Renal cortical epithelial cell (primary cell): Measurements from ENCODE around the gene GPAM. TPM values are rescaled to one million over a fixed set of nuclear protein-coding genes. Genes with fewer than 3 reads are reported as not detected.
A peak's percentile ranks its signal among the peaks of the same experiment; 100 is the strongest.
"Not testable (repeated sequence)": the region's sequence is repeated elsewhere in the genome, so short reads cannot be mapped to it uniquely, and the experiment has no call there.

ENCODE experiments used
- DNase-seq: peaks from one replicate; pipeline ENCODE4 v3.0.0-alpha.2; 2011; ENCODE audit warnings: low read depth
- total RNA-seq: library from RNA; depleted of rRNA; stranded (reverse); fragments of >200 nt; gene quantifications from 2 replicates; pipeline ENCODE4 v1.2.3, GENCODE V29; 2014

Gene GPAM
- total RNA-seq, 1 donor from 2014 or later: 14.9 TPM

DNA sequence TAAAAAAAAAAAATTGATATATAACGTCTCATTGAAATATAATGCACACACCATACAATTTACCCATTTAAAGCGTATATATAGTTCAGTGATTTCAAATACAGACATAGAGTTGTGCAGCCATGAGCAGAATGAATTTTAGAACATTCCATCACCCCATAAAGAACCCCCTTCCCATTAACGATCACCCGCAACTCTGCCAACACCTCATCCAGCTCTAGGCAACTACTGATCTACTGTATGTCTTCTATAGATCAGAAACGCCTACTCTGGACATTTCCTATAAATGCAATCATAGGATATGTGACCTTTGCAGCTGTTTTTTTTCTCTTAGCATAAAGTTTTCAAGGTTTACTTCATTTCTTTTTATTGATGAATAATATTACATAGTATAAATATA, 33.4 kb upstream of the GPAM start:
- no peak for DNase-seq

DNA sequence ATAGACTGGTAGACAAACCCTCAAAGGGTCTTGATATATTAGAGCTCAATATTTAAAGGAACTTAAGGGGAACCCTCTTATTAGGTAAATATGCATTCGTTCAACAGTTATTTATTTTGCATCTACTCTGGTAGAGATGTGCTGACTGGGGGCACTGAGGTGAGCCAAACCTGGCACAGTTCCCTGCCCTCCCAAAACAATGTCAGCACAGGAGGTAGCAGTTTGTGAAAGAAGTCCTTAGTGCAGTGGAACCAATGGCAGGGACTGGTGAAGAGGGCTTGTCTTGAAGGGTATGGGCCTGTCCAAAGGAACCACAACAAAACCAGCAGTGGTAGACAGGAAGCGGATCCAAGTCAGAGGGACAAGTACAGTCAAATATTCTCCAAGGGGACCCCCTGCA, 32.6 kb upstream of the GPAM start:
- no peak for DNase-seq

DNA sequence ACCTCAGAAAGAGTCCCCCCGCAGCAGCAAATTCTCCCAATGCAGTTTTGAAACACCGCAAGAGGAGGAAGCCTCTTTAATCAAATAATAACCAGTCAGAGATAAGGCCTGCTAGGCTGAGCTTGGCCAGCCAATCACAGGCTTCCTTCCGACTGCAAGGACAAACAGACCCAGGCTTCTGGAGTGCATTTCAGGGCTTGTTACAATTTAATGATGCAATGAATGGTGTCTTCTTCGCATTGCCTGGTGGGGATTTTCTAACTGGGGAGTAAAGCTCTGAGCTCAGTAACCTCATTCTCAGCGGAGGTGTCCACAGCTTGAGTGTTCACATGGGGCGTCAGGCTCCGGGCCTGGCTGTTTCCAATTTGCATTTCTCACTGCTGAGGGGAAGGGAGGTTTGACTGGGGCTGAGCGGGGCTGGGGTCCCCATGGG, 31.8 kb upstream of the GPAM start:
- DNase-seq: no peak

DNA sequence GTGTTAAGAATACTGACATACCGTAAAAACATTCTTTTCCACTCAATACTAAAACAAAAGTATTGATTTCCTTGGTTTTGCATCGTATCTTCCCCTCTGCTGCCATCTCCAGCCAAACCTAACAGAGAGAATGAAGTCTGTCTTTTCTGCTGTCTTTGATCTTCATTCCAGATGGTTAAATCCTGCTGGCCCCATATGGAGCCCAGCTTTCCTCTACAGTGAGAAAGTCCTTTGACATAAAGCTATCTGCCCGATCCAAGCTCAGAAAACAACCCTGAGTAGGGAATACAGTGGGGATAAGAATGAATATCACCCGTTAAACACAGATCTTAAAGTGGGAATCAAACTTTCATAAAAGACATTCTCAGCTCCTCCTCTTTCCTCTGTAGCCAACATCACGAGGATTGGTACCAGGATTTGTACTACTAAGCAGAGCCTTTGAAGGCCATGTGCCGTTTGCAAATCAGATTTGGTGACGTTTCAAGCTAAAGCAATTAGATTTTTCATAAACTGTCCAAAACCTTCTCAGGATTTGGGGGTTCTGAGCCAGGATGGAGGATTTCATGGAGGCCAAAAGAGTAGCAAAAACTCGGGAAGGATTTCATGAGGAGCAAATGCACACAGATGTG, 30.8 kb upstream of the GPAM start:
- no peak for DNase-seq

DNA sequence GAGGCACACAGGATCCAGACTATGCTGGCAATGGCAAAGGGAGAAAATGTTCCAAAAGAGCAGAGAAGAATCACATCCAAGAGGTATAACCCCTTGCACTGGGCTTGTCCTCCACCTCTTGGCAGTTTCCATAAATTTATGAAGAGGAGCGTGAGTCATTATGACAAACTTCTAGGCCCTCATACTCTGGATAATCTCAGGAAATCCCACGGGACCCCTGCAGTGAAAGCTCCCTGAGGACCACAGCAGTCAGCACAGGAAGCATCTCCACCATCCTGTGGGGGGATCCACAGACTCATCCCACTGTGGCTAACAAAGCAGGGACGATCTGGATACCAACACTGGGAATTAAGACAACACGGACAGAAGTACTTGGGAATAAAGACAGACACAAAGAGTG, 30.3 kb upstream of the GPAM start:
- no peak for DNase-seq

DNA sequence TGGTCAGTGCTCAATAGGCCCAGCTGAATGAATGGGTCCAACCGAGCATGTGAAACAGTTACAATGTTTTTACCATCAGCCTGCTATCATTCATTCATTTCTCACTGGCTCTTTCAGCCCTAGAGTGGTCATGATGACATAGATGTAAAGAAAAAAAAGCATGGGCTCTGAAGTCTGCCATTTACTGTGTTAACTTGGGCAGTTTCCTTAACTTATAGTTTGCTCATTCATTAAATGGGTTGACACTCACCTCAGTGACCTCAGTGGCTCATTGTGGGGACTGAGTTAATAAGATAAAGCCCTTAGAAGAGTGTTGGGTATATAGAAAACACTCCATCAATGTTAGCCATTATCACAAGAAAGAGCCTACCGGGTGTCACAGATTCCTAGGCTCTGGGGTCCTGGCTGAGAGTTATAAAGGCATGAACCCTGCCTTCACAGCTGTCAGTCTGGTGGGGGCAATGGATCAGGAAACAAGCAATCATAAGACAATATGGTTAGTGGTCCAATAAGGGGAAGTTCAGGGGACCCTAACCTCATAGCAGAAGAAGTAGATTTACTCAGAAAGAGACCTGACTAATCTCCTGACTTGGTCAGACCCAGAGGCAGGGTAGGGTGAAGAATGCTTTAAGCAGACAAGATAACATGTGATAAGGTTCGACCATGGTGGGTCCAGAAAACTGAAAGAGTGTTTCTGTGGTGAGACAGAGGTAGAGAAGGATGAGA, 29.7 kb upstream of the GPAM start:
- no peak for DNase-seq

DNA sequence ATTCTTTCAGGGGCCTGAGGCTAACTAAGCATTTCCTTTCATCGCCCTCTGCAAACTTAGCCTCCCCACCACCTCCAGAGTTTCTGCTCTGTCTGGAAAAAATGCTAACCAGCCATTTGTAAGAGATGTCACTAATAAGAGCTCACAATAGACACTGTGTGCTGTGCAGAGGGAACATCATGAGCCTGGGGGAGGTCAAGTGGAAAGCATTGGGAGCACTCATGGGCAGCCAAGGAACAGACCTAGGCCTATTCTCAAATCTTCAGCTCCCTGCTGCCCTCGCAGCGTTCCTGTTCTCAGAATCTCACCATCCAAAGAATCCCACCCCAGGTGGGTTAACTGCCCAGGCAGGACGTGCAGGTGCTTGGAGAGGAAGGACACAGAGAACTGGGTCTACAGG, 27.1 kb upstream of the GPAM start:
- DNase-seq: no peak

DNA sequence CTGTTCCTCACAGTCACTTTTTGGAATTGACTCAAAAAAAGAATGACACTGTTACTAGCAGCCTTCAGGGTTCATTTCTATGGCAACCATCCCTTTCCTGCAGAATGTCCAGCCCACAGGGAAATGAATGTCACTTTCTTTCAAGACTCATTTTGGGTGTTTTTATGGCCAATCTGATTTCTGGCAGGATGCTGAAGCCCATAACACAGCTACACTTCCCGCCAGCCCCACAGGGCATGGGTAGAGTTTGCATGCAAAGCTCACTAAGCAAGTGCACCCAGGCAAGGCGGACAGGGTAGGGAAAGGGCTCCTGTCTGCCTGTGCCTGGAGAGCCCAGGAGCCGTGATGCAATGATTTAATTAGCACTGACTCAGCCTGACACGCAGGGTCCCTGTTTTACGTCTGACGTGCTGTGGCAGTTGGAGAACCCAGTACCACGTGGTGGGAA, 26.1 kb upstream of the GPAM start:
- DNase-seq: peak; percentile 50

DNA sequence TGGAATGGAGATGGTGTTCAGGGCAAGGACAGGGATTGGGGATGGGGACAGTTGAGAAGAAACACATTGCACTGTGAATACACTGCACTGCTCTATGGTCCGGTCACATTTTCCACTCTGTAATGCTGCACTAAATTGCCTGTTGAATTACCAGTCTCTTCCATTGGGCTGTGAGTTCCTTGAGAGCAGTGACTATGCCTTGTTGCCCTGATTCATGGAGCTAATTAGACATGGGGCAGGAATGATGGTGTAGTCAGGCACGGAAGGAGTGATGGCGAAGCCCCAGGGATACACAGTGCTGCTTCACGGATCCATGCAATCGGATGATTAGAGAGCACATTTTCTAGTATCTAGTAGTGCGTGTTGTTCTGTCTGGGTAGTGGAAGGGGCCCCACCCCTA, 25.4 kb upstream of the GPAM start:
- peak; percentile 6 for DNase-seq

DNA sequence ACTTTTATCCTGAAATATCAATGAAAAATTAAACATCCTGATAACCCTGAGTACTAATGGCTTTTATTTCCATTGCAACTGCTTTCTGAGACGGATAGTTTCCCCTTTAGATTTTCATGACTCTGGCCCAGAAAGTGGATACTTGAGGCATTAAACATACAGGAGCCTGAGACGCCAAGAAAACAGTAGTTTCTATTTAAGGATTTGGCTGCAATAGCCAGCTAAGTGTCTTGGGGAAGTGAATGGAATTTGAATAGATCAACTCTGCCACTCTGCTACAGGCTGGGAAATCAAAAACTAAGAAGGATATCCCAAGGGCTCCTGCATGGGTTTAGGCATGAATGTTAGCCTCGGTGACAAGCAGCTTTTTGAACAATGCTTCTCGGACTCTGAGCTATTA, 24.7 kb upstream of the GPAM start:
- DNase-seq: no peak

DNA sequence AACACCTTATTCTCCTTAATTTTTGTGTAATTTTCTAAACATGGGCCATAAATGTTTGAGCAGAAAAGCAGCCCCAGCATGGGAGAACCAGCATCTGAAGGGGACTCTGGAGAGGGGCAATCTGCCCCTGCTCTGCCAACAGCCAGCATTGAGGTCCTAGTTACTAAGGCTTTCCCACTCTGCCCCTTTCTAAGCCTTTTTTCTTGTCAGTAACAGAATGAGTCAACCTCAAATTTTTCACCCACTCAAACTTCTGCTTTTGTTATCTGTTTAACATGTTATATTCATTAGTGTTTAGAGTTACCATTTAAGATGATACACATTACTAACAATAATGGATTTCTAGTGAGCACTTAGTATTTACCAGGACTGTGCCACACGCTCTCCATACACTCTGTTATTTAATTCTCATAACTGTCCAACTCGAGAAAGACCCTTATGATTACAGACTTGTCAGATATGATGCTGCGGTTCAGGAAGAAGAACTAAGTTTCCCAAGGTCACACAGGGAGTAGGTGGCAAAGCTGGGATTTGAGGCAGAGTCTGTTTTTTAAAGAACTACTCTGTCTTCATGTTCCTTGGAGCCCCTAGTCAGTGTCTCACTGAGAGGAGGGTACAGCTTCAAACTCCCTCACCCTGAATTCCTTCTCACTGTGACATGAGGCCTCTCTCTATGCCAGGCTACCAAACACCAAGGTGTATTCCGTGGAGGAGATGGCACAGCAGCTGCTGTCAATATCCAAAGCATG, 19.9 kb upstream of the GPAM start:
- no peak for DNase-seq

DNA sequence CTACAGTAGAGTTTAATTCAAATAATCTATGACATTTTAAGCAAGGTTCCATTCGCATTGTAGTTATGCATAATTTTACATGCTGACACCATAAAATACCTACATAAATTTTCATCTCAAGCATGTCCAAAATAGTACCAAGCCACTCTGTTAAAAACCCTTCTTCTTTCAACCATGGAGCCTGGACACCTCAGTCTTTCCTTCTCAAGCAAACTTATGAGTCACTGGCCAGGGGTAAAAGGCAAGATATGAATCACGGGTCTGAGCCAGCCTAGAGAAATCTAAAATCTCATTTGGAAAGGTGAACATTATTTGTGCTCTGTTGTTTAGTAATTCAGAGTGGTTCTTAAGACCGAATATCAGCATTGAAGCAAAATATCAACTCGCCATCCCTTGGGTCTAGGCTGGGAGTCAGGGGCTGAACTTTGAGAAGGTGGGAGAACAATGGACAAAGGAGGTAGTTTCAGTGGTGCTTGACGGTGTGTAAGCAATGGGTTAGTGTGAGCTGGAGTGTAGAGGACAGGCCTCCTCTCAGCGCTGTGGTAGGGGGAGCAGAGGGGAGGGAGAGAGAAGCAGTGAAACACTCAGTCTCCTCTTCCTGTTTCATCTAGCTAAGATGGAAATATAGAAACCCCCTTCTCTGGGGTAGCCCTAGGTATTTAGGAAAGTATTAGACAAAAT, 19.1 kb upstream of the GPAM start:
- peak; percentile 59 for DNase-seq

DNA sequence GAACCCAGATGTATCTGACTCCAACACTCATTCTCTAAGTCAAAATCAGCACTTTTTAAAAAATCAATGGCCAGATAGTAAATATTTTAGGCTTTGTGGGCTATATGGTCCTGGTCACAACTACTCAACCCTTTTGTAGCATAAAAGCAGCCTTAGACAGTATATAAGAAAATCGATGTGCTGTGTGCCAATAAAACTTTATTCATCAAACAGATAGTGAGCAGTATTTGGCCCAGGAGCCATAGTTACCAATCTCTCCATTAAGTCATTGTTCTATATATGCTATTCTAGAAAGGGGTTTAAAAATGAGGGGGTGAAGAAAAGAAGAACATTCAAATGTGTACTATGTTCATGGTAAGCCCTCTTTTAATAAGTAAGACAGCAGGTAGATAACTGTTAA, 18.5 kb upstream of the GPAM start:
- no peak for DNase-seq

DNA sequence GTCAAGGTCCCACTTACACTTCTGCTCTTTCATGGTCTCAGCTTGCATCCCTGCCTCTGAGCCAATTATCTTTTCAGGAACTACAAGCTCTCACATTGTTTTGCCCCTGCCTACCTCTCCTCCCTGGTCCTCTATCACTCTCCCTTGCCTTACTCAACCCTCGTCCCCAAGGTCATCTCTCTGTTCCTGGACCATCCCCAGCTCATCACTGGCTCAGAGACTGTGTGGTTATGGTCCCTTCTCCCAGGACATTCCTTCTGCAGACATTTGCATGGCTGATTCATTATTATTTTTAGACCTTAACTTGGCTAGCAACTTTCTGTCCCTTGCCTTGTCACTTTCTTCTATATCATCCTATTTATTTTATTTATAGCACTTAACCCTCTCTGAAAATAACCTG, 17.8 kb upstream of the GPAM start:
- DNase-seq: no peak

DNA sequence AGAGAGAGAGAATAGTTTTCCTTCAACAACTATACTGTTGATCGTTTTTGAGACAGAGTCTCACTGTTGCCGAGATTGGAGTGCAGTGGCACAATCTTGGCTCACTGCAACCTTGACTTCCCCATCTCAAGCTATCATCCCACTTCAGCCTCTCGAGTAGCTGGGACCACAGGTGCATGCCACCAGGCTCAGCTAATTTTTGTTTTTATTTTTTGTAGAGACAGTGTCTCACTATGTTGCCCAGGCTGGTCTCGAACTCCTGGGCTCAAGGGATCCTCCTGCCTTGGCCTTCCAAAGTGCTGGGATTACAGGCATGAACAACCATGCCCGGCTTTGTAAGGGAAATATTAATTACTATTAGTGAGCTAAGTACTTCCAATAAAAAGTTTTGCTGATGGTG, 16.7 kb upstream of the GPAM start:
- not testable (repeated sequence) for DNase-seq

DNA sequence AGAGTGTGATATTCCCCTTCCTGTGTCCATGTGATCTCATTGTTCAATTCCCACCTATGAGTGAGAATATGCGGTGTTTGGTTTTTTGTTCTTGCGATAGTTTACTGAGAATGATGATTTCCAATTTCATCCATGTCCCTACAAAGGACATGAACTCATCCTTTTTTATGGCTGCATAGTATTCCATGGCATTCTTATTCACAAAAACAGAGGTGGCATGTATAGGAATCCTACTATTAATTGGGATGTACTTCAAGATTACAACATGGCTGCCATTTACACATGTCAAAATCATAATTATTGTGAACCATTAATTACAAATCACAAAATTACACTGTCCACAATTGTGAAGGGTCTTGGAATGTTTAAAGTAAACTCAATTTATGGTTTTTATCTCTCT, 14.1 kb upstream of the GPAM start:
- DNase-seq: not testable (repeated sequence)

DNA sequence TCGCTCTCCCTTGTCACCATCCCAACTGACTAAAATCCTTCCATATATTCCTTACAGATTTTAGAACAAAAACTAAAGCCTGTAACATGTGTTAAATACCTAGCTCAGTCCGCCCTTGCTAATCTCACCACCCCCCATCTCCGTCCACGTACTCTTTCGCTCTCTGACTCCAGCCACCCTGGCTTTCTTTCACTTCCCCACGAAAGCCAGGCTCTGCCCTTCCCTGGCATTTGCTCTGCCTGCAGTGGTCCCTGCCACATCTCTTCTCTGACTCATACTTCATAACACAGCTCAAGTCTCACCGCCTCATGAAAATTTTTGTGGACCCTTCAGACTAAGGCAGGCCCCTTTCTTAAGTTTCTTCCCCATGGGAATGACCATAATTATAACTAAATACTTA, 11.7 kb upstream of the GPAM start:
- no peak for DNase-seq

DNA sequence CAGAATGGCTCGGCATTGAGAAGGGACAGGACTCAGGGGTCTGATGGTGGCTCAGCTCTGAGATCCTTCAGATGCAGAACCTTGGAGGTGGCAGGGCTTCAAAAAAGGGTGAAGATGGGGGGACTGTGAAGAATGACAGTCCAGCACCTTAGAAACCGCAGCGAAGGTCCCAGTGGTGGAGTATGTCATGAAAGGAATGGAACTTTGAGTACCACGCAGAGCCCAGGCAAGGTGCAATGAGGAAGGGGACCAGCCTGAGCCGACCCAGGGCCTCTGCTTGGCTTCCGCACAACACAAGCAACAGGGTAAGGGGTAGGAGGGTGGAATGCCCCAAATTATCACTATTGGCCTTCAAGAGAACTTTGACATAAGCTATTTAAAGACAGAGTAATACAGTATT, 8.2 kb upstream of the GPAM start:
- no peak for DNase-seq

DNA sequence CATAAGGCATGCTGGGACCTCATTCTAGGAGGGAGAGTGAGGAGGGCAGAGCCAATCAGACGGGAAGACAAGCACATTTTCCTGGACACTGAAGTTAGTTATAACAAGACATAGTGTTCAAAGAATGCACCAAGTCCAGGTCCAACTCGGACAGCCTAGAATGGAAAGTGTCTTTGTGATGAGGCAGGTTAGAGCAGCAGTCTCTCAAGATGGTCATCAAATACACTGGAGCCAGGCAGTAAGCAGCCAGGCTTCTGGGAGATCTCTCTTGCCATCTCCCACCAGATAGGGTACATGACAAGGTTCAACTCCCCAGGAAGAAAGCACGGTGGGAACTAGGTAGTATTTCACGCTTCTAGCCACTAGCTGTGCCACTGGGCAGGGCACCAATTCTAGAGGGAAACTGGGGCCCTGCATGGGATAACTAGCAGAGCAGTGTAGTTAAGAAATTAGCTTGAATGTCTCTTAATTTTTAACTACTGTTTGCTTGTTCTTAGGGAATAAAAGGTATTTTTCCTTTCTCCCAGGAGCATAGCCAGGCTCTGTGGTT, 7.6 kb upstream of the GPAM start:
- peak; percentile 65 for DNase-seq

DNA sequence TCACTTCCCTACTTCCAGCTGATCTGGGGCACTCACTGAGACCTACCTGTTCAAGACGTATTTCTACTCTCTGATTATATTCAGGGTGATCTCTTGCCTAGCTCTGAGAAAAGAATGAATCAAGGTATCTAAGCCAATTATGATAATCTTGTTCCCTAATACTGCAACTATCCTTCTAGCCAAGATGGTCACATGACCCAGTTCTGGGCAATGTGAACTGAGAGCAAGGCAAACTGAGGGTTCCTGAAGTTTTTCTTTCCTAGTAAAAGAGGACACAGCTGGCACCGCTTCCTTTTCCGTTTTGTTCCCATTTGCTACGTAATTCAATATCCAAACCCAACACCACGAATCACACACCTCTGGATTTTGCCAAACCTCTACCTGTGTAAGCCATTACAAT, 5.9 kb upstream of the GPAM start:
- DNase-seq: no peak

DNA sequence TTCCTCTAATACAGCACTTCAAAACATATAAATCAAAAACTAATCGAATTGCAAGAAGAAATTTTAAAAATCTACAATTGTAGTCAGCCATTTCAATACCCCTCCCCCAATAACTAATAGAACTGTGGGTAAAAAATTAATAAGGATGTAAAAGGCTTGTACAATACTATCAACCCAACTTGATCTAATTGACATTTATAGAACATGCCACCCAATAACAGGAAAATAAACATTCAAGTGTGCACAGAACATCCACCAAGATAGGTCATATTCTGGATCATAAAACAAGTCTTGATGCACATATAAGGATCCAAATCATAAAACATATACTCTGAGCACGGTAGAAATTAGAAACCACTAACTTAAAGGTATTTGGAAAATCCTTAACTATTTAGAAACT, 4.0 kb upstream of the GPAM start:
- DNase-seq: no peak

DNA sequence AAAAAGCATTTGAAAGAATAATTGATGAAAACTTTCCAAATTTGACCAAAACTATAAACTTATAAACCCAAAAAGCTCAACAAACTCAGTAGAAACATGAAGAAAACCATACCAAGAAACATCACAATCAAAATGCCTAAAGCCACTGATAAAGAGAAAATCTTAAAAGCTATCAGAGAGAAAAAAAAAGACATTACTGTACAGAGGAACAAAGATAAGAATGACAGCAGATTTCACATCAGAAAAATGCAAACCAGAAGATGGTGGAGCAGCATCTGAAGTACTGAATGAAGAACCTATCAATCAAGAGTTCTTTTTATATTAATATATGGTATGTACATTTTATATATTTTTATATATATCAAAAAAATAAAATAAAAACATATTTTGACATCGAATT, 2.4 kb upstream of the GPAM start:
- DNase-seq: no peak
